Stimulated activated CD4-positive, alpha-beta T cell treated with anti-CD3 and anti-CD28 coated beads, Interleukin-4, amount 100 ng/mL, for 24 hours (primary cell): Measurements from ENCODE around the gene MEOX2.

ENCODE experiments used
- DNase-seq: peaks from one replicate; pipeline ENCODE4 v3.0.0-alpha.2; 2020

MEOX2 gene

DNA sequence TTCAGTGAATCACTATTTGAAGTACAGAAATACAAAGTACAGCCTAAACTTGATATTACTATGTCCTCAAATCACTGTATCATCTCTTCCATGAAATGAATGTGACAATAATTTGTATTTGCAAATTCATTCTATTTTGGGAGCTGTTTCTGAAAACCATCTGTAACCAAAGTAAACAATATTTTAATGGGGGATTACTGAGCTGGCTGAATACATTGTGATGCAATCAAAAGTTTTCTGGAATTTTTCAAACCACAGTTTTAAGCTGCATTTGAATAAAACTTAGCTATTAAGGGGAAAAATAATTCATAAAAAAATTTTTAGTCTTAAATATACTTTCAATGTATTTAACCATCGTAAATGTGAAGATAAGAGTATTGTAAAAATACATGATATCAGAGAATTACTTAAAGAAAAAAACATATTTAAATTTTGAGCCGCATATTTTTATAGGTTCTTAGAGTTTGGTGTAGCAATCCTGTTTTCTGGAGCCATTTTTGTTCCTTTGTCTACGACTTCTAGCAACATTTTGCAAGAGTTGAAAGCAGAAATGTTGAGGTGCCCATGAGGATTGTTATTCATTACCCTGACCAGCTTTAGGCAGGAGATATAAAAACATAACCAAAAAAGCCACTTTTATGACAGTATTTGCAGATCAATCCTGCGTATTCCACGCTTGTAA lies 78.8 kb downstream of the MEOX2 start:
- no peak for DNase-seq

DNA sequence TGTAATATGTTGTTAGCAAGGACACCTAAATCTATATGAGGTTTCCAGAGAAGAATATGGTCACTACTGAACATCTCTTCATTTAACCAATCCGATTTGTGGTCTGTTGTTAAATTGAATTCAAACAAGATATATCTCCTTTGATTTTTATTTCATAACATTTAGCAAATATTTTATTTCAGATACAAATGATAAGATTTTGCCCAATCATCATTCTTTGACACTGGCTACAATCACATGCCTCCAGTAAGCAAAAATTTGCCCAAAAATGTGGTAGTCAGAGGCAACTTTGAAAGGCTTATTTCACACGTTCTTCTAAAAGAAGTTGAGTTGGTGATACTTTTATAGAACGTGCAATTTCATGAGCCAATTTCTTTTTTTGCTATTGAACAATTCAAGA lies 79.9 kb downstream of the MEOX2 start:
- DNase-seq: no peak

DNA sequence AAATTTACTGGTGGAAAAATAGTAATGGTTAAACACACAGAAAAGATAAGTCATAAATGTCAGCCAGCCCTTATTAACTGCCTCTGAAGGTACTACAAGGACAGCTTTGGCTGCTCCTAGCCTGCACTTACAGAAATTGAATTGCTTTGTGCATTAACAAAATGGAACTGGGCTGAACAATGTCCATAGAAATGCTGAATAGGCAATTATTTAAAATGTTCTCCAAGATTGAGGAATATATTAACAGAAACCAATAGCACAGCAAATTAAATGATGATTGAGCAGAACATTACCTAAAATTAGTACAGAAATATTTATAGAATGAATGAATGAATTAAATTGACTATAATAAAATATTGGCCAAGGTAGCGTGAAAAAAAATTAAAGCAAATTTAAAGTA lies 82.3 kb downstream of the MEOX2 start:
- DNase-seq: no peak

DNA sequence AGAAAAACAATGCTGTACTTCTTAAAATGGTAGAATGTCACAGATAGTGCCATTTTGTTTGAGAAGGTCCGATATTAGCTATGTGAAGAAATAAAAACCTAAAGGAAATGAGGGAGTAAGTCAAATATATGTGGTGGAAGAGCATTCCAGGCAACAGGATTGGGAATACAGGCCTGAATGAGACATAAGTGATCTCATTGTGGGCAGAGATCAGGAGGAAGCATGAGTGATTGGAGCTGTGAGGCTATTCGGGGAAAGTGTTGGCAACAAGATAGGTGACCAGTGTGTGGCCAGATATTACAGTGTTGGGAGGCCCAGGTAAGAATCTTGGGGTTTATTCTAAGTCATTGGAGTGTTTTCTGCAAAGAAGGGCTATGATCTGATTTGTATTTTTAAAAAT lies 83.4 kb downstream of the MEOX2 start:
- no peak for DNase-seq

DNA sequence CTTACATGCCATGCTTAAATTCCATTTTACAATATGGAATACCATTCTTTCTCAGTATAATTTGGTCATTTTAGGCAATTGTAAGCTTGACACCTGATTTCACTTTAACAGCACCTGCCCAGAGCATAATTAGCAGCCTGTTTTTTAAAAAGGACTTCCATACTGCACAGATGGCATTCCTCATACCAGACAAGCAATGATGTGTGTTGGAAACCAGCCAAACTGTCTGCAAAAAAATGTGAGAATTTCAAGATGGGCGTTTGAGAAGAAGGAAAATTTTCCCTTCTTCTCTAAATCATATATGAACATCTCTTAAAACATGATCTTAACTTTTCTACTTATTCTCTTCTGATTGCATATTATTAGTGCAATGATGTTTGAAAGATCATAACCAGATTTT lies 84.2 kb downstream of the MEOX2 start:
- no peak for DNase-seq

DNA sequence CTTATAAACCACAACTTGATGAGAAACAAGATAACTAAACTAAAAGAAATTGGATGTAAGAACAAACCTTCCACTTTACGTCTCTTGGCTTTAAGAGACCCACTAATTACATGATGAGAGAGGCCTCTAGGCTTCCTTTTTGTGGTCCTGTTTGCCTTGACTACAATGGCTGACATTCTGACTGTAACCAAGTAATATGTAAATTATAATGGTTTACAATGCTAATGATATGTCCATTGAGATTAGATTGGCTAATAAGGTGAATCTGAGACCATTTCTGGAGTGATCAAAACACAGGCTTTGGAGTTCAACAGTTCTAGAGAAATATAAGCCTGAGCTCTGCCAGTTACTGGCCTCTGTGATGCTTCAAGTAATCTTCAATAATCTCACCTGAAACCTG lies 85.3 kb downstream of the MEOX2 start:
- DNase-seq: no peak

DNA sequence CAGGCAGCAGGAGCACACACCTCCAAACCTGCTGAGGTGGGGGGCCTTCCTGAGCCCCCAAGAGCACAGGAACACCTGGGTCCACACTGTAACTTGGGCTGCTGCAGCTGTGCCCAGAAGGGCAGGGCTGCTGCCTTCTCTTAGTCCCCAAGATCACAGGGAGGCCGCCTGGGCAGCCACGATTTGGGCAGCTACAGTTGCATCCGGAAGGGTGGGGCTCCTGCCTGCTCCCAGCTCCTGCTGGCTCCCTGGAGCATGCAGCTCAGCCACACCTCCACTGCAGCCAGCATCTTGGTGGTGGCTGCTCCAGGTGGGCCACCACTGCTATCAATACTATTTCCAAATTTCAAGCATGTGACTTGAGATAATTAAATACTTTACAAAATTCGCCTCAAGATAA lies 86.2 kb downstream of the MEOX2 start:
- no peak for DNase-seq

DNA sequence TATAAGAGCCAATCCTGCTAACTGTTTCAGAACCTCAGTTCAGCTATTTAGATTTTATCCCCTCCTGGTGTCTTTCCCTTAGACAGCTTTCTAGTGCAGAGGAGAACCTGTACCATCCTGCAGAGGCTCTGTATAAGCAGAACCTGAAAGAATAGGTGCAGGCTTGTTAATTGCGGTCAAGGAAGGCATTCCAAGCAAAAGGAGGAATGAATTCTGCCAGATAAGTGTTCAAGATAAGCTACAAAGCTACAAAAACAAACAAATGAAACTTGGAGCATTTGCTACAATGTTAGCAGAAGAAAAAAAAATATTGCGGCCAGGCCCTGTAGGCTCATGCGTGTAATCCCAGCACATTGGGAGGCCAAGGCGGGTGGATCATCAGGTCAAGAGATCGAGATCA lies 92.0 kb downstream of the MEOX2 start:
- no peak for DNase-seq

DNA sequence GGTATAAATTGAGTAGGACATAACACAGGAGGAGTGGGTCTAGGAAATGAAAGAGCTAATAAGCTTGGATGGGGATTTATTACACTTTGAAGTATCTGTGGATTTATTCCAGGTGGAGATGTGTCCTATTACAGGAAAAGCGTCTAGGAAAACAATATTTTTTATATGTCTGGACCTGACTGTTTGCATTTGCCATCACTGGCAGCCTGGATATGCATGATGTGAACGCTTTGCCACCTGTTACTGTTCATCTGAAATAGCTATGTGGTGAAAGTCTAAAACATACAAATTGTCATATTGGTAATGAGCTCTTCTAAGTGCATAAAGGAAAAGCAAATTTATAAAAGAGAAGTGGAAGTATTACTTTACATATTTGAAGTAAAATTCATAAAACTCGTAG lies 93.1 kb downstream of the MEOX2 start:
- no peak for DNase-seq

DNA sequence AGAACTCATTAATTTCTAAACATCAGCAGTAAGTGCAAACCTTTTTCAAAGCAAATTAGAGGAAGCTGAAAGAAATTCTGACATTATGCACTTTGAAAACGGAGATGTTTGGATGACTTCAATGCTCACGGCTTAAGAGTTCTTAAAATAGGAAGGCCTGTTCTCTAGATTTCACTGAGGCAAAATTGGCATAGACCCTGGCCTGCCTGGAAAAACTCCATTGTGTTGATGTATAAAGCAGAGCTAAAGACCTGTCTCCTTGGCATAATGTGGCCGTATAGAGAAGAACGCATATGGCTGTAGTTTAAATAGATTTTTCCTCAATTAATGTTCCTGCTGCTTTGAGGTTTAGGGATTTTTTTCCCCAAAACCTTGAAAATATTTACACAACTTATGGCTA lies 100.2 kb downstream of the MEOX2 start:
- DNase-seq: no peak

DNA sequence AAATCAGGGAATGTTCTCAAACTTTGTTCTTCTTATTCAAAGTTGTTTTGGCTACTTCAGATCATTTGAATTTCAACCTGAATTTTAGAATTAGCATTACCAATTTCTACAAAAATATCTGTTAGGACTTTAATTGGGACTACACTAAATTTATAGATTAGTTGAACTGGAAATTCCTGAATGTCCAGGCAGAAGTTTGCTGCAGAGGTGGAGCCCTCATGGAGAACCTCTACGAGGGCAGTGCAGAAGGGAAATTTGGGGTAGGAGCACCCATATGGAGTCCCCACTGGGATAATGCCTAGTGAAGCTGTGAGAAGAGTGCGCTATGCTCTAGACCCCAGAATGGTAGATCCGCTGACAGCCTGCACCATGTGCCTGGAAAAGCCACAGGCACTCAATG lies 101.9 kb downstream of the MEOX2 start:
- no peak for DNase-seq

DNA sequence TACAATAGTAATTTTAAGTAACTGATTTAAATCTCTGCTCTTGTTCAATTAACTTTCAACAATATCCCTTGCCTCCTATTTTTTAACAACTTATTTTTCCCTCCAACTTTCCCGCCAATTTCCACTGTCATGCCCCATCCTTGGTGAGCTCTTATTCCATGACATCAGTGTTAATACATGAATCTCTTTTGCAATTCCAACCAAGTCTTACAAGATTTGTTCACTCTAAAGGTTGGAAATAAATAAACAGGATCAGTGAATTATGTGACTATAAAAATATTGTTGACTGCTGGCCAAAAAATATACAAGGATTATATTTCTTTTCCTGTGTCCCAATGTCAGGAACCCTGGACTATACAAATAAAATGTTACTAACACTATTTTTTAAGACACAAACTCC lies 103.7 kb downstream of the MEOX2 start:
- no peak for DNase-seq

DNA sequence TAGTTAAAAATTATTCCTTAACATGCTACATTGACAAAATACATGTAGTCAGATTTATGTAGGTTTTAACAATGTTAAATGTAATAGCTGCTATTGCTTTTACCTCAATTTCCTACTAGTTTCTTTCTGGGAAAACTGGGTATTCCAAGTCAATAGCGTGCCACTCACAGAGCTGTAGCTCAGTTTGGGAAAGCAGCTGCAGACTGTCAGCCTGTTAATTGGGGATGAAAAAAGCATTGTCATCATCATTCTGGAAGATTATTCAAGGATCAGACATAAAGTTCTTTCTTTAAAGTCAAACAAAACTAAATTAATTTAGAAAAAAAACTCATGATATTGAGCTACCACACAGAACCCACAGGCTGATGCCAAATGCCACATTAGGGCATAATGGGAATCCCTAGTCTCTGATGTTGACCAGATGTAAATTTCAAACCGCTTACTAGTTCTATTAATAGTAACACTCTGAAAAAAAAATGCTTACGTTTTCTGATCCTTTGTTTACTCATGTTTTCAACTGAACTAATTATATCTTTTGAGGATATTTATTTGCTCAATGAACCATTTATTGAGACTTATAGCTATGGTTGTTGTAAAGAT lies 105.0 kb downstream of the MEOX2 start:
- DNase-seq: no peak

DNA sequence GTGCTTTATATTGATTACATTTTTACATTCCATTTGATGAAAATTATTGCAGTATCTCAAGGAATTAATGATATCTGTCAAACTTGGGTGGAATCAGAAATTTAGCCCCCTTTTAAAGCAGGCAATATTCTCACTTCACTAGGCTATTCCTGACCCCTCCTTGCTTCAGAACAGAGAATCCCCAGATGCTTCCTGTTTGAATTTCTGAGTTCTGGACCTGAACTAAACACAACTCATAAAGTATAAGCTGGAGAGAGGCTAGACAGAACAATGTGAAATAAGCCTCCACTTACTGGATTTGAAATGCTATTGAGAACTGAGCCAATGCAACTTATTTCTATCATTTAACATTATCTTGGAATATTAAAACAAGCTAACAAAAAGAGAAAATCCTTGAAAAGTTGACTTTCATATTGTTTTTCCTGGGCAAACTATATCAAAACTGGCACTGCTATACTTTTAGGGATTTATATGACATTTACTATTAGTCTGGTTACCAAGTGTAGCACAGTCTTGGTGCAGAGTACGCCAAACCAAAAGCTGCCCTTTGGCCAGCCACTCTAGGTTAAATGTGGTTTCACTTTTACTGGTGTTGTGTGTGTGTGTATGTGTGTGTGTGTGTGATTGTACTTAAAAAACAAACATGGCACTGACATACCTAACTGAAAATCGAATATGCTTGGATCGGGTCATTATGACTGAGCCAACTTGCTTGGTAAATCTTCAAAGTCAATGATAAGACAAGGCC lies 105.7 kb downstream of the MEOX2 start:
- no peak for DNase-seq

DNA sequence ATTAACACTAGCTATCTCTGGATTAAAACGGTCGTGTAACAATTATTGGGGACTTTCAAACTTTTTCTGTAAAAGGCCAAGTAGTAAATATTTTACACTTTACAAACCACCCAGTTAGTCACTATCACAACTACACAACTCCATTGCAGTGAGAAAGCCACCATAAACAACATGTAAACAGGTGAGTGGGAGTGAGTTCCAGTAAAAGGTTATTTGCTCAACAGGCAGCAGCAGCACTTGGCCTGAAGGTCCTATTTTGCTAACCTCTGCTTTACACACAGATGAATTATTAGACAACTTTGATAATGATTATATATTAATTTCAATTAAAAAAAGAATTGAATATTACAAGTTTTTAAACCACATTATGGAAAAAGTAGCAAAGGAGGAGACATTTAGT lies 108.9 kb downstream of the MEOX2 start:
- no peak for DNase-seq

DNA sequence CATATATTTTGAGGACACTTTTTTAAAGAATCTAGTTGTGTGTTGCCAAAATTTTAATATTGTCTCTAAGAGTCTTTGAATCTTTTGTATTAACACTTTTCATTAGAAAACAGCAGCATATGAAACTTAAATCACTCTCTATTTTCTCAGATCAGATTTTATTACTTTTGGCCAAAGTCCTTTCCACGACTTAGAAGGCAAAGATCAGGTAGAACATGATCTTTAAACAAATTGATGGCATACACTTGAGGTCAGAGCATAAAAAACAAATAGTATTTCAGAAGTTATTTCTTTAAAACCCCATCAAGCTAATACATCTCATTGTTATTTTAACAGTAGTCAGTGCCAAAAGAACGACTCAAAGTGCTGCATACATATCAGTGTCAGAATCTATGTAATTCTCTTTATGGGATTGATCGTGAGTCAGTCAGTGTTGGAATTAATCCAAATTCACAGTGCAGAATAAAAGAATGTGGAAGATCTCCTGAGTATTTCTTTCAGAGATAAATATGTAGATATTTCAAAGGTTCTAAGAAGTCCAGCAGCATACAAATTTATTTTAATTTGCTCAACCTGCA lies 115.1 kb downstream of the MEOX2 start:
- DNase-seq: no peak

DNA sequence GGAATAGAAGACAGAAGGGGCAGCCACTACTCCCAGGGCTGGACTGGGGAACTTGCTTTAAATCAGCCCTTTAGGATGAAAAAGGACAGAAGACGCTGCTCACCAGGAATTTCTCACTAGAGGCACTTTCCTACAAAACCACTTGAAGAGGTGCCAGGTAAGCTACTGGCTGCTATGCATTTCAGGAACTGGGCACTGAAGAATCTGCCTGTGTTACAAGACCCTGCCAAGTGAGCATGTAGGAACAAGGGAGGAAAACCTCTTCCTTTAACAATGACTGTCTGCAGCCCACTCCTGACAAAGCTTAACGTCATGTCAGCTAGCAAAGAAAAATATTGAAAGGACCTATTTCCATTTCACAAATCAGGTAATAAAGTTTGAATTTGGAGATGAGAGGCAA lies 118.8 kb downstream of the MEOX2 start:
- no peak for DNase-seq

DNA sequence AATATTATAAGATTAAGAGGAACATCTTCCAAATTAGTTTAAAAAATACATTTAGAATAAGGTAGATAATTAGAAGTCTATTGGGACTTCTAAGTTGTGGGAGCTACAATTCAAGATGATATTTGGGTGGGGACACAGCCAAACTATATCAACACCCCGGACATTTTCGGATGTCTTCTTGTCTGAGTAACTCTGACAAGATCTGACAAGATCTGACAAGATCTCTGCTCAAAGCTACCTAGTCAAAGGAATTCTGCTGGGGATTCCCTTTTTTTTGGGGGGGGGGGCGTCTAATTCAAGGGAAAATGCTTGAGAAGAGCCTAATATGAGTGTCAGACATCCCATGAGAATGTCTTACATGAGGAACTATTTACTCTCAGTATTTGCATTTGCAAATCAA lies 119.4 kb downstream of the MEOX2 start:
- no peak for DNase-seq

DNA sequence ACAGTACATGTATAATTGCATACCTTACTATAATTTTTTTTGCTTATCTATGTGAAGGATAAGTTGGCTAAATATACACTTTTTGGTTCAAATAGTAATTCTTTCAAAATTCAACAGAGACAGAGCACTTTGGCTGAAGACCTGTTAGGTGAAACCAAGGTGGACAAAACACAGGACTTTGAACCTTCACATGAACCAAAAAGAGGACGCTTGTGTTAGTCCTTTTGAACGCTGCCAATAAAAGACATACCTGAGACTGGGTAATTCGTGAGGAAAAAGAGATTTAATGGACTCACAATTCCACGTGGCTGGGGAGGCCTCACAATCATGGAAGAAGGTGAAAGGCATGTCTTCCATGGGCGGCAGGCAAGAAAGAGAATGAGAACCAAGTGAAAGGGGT lies 120.0 kb downstream of the MEOX2 start:
- DNase-seq: no peak

DNA sequence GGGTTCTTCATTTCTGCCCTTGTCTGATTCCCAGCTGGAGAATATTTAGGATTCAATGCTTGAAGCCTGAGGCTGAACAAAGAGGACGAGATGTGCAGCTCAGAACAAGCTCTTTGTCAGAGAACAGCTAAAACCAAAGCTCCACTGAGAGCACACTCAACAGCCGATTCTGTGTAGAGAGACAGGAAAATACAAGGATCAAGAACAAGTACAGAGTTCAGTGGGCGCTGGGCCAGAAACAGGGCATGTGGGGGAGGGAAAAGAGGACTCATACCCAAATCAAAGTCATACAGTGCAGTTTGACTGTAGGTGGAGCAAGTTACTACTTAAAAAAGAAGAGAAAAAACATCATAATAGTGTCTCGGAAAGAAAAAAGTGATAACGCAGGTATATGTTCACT lies 124.6 kb downstream of the MEOX2 start, which contains the start of gene AGMO:
AGMO (minus strand) TSS at position 181 of the 400 bp plus-strand sequence.
- DNase-seq: no peak
